ENCODE data around the gene RCAN1. TPM values are rescaled to one million over a fixed set of nuclear protein-coding genes. Genes with fewer than 3 reads are reported as not detected.

Gene RCAN1
- total and polyA plus RNA-seq, 4 donors = 12.2 to 32.8 (median 29.8) TPM

DNA sequence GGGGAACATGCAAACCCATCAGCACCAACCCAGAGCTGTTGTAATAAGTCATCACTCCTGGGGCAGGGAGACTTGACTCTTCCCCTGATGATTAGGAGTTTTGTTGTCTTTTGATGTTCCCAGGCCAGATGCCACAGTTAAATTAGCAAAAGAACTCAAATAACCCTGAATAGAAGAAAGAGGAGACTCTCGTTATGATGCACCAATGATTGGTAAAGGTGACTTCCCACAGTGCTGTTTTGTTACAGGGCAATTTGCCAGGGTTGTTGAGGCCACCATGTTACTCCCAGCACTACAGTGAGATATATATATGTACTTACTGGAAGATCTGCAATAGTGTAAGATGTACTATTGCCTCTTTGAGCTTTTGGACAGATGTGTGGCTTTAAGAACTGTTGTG is 24.3 kb upstream of the RCAN1 start:
- 80 to 95% methylated on average over 1 of the region's 1 CpG for WGBS, 2 donors
- DNase-seq = no peak
- Histone ChIP-seq H3K9ac (ENCODE audit: insufficient read depth in 1 of 2, low read length in 2 of 2) (no peak overlapping the region), H3K27me3 (ENCODE audit: control insufficient read depth in 3 of 3, insufficient read depth in 3 of 3, low read length in 2 of 3) (no peaks in the 10 kb centered on the region), H3K4me1 (ENCODE audit: control insufficient read depth in 5 of 5, insufficient read depth in 5 of 5, low read length in 5 of 5) (no peaks in the 10 kb centered on the region), H3K36me3 (ENCODE audit: control insufficient read depth in 4 of 4, insufficient read depth in 4 of 4, low read length in 4 of 4) (no peaks in the 10 kb centered on the region), H3K9me3 (ENCODE audit: control insufficient read depth in 4 of 4, insufficient read depth in 3 of 4, low read length in 3 of 4) (peaks cover 0 to 4% (median 0%) of the 10 kb centered on the region in 4 donors), H3K27ac (ENCODE audit: low read depth in 1 of 2, low read length in 1 of 2) (no peak overlapping the region), H3K4me3 (no peak overlapping the region)
- no peak for ATAC-seq (ENCODE audit: insufficient read depth, low FRiP score)
- TF ChIP-seq, protein P1, sequence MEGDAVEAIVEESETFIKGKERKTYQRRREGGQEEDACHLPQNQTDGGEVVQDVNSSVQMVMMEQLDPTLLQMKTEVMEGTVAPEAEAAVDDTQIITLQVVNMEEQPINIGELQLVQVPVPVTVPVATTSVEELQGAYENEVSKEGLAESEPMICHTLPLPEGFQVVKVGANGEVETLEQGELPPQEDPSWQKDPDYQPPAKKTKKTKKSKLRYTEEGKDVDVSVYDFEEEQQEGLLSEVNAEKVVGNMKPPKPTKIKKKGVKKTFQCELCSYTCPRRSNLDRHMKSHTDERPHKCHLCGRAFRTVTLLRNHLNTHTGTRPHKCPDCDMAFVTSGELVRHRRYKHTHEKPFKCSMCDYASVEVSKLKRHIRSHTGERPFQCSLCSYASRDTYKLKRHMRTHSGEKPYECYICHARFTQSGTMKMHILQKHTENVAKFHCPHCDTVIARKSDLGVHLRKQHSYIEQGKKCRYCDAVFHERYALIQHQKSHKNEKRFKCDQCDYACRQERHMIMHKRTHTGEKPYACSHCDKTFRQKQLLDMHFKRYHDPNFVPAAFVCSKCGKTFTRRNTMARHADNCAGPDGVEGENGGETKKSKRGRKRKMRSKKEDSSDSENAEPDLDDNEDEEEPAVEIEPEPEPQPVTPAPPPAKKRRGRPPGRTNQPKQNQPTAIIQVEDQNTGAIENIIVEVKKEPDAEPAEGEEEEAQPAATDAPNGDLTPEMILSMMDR (IDR thresholded peaks at IDR 0.05; ENCODE audit: control extremely low read depth, extremely low read depth) = no peak

GRCh38 chr21:34636961-34637360 is 22.0 kb upstream of the RCAN1 start:
- TF ChIP-seq, protein P1 (IDR thresholded peaks at IDR 0.05; ENCODE audit: control extremely low read depth, extremely low read depth) = no peak

DNA sequence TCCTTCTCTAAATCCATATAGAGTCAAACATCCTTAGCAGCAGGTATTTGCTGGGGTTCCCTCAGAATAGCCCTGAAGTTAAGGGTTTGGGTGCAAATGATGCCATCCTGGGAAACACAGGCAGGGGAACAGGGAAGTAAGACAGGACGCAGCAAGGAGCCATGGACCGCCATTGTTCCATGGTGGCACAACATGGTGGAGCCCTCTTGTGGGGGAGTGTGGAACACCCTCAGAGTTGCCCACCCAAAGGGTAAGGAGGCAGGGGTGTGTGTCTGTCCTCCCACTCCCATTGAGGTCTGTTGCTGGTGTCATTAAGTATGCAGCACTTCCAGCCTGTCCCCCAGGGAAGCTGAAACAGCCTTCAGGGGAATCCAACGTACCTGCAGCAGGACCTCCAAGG is 20.4 kb upstream of the RCAN1 start:
- Histone ChIP-seq H3K9ac (ENCODE audit: insufficient read depth in 1 of 2, low read length in 2 of 2) (no peak overlapping the region), H3K9me3 (ENCODE audit: control insufficient read depth in 4 of 4, insufficient read depth in 3 of 4, low read length in 3 of 4) (peaks cover 0 to 4% (median 0%) of the 10 kb centered on the region in 4 donors), H3K27ac (ENCODE audit: low read depth in 1 of 2, low read length in 1 of 2) (no peak overlapping the region), H3K36me3 (ENCODE audit: control insufficient read depth in 4 of 4, insufficient read depth in 4 of 4, low read length in 4 of 4) (no peaks in the 10 kb centered on the region), H3K4me1 (ENCODE audit: control insufficient read depth in 5 of 5, insufficient read depth in 5 of 5, low read length in 5 of 5) (no peaks in the 10 kb centered on the region), H3K27me3 (ENCODE audit: control insufficient read depth in 3 of 3, insufficient read depth in 3 of 3, low read length in 2 of 3) (no peaks in the 10 kb centered on the region), H3K4me3 (no peak overlapping the region)
- TF ChIP-seq, protein P1 (IDR thresholded peaks at IDR 0.05; ENCODE audit: control extremely low read depth, extremely low read depth) = no peak
- 74 to 83% methylated on average over 3 of the region's 3 CpGs for WGBS, 2 donors
- no peak for ATAC-seq (ENCODE audit: insufficient read depth, low FRiP score)
- no peak for DNase-seq

More at GRCh38 chr21:34636961-34637360, 22.0 kb upstream of the RCAN1 start:
- Histone ChIP-seq H3K4me3 (peak overlapping the region; percentile 5), H3K36me3 (ENCODE audit: control insufficient read depth in 4 of 4, insufficient read depth in 4 of 4, low read length in 4 of 4) (no peaks in the 10 kb centered on the region), H3K4me1 (ENCODE audit: control insufficient read depth in 5 of 5, insufficient read depth in 5 of 5, low read length in 5 of 5) (no peaks in the 10 kb centered on the region), H3K9ac (ENCODE audit: insufficient read depth in 1 of 2, low read length in 2 of 2) (no peak overlapping the region), H3K27ac (ENCODE audit: low read depth in 1 of 2, low read length in 1 of 2) (no peak overlapping the region), H3K27me3 (ENCODE audit: control insufficient read depth in 3 of 3, insufficient read depth in 3 of 3, low read length in 2 of 3) (no peaks in the 10 kb centered on the region), H3K9me3 (ENCODE audit: control insufficient read depth in 4 of 4, insufficient read depth in 3 of 4, low read length in 3 of 4) (peaks cover 0 to 4% (median 0%) of the 10 kb centered on the region in 4 donors)
- ATAC-seq (ENCODE audit: insufficient read depth, low FRiP score) = no peak
- no peak for DNase-seq
- 81 to 84% methylated on average over 3 of the region's 3 CpGs for WGBS, 2 donors

- no peak overlapping the region for H3K9ac ChIP-seq (ENCODE audit: insufficient read depth in 1 of 2, low read length in 2 of 2)
- no peak overlapping the region for H3K27ac ChIP-seq (ENCODE audit: low read depth in 1 of 2, low read length in 1 of 2)
- ATAC-seq (ENCODE audit: insufficient read depth, low FRiP score) (no peak), DNase-seq (no peak)
- no peaks in the 10 kb centered on the region for H3K4me1 ChIP-seq (ENCODE audit: control insufficient read depth in 5 of 5, insufficient read depth in 5 of 5, low read length in 5 of 5)
- H3K36me3 ChIP-seq (ENCODE audit: control insufficient read depth in 4 of 4, insufficient read depth in 4 of 4, low read length in 4 of 4) = no peaks in the 10 kb centered on the region
- TF ChIP-seq, protein P1 (IDR thresholded peaks at IDR 0.05; ENCODE audit: control extremely low read depth, extremely low read depth) = no peak
- H3K9me3 ChIP-seq (ENCODE audit: control insufficient read depth in 4 of 4, insufficient read depth in 3 of 4, low read length in 3 of 4) = peaks cover 0 to 2% (median 0%) of the 10 kb centered on the region in 4 donors
- no peak overlapping the region for H3K4me3 ChIP-seq
- peaks cover 0 to 3% (median 0%) of the 10 kb centered on the region in 3 donors for H3K27me3 ChIP-seq (ENCODE audit: control insufficient read depth in 3 of 3, insufficient read depth in 3 of 3, low read length in 2 of 3)
- 82 to 87% methylated on average over 4 of the region's 4 CpGs for WGBS, 2 donors
Observed at GRCh38 chr21:34632498-34632897, 17.6 kb upstream of the RCAN1 start.

All from lung (tissue), 12 donors.